NCI-H1417 treated with DMSO at 0.1 percent for 48 hours (cell line): ENCODE measurements around the gene KCNC3.

ENCODE experiments used
- DNase-seq: peaks from one replicate; lab custom pipeline; 2025; lab: John Stamatoyannopoulos, UW

Gene KCNC3

DNA sequence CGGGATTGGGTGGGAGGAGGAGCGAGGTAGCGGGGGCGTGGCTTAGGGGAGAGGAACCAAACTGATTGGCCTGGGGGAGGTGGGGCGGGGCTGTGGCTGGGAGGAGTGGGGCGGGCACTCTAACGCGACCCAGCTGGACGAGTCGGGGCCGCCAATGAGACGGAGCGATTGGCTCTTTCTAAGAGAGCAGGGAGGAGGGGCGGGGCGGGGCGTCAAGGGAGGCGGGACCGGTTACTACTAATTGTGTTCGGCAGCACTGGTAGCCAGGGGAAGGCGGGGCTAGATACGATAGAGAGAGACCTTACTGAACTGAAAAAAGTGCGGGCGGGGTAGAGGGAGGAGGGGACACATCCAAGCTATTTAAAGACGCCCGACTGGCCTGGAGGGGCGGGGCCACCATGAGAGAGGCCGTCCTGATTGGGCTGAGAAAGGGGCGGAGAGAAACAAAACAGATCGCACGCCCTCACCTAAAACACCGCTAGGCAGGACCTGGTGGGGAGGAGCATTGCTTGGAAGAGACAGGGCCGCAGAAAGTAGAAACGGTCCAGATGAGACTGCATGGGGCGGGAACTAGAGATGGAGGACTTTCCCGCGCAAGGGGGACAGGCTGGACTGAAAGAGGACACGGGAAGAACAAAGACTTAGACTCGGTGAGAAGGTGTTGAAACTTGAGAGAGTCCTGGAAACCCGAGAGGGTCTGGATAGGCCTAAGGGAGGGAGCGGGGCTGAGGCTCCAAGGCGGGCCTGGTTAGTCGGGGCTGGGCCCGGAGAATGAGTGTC is at the start of gene KCNC3:
TSS of gene KCNC3 (minus strand) at position 232 of the 780 bp plus-strand sequence. CDS start 295 bp downstream, outside the sequence.
- peak; percentile 98 for DNase-seq

DNA sequence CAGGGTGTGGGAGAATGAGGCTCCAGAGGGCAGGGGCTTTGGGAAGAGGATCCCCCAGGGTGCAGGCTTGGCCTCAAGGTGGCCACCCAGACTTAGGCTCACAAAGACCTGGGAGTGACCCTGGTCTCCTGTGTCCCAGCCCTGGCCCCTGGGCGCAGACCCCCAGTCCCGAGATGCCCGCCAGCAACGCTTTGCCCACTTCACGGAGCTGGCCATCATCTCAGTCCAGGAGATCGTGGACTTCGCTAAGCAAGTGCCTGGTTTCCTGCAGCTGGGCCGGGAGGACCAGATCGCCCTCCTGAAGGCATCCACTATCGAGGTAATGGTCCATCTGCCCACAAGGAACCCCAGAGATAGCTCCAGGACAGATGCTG is 49.7 kb upstream of the KCNC3 start:
- no peak for DNase-seq

DNA sequence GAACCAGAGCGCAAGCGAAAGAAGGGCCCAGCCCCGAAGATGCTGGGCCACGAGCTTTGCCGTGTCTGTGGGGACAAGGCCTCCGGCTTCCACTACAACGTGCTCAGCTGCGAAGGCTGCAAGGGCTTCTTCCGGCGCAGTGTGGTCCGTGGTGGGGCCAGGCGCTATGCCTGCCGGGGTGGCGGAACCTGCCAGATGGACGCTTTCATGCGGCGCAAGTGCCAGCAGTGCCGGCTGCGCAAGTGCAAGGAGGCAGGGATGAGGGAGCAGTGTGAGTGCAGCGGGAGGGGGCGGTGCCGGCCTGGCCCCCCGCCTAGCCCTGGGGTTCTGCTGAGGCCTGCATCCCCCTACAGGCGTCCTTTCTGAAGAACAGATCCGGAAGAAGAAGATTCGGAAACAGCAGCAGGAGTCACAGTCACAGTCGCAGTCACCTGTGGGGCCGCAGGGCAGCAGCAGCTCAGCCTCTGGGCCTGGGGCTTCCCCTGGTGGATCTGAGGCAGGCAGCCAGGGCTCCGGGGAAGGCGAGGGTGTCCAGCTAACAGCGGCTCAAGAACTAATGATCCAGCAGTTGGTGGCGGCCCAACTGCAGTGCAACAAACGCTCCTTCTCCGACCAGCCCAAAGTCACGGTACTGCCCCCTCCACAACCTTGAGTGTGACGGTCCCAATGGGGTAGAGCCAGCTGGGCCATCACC is 49.1 kb upstream of the KCNC3 start:
- no peak for DNase-seq

- no peak for DNase-seq
Observed at GRCh38 chr19:50377517-50377916, 48.3 kb upstream of the KCNC3 start.

DNA sequence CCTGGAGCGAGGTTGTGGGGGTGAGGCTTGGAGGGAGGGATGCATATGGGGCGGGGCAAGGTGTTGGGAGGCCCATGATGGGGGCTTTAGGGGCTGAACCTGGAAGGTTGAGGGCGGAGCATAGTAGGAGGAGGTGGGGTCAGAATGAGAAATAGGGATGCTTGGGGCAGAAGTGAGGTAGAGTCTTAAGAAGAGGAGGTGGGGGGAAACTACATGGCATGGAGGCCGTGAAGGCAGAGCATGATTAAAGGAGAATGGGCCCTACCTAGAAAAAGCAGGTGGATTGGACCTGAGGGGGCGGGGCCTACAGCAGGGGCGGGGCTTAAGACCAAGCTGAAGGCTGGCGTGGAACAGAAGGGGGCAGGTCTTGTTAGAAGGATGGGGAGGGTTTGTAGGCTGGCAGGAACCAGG is 47.9 kb upstream of the KCNC3 start:
- DNase-seq: no peak

DNA sequence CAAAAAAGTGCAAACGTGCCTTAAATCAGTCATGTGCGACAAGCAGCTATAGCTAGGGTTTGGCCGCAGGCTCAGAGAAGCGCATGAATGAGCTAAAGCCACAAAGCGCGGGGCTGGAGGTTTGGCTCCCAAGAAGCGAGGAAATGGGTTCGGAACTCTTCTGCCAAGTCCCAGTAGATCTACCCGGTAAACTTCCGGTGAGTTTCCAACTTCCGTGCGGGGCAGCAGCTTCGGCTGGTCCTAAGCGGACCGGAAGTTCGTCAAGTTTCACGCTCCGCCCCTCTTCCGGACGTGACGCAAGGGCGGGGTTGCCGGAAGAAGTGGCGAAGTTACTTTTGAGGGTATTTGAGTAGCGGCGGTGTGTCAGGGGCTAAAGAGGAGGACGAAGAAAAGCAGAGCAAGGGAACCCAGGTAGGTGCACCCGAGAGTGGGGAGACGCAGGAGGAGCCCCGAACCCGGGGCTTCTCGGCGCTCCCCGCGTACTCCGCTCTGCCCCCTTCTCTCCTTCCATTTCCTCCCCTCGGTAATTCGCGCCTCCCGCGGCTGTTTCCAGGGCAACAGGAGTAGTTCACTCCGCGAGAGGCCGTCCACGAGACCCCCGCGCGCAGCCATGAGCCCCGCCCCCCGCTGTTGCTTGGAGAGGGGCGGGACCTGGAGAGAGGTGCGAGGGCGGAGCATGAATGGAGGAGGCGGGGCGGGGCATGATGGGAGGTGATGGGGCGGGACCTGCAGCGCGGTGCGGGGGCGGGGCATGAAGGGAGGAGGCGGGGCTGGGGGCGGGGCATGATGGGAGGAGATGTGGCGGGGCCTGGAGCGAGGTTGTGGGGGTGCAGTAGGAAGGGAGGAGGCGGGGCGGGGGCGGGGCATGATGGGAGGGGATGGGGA is 47.2 kb upstream of the KCNC3 start, which contains the start of gene NR1H2:
TSS of gene NR1H2 (plus strand) at position 292 of the 885 bp plus-strand sequence. CDS start 1,149 bp downstream, outside the sequence.
- peak; percentile 66 for DNase-seq

GRCh38 chr19:50371914-50372475 is 42.8 kb upstream of the KCNC3 start:
- no peak for DNase-seq

DNA sequence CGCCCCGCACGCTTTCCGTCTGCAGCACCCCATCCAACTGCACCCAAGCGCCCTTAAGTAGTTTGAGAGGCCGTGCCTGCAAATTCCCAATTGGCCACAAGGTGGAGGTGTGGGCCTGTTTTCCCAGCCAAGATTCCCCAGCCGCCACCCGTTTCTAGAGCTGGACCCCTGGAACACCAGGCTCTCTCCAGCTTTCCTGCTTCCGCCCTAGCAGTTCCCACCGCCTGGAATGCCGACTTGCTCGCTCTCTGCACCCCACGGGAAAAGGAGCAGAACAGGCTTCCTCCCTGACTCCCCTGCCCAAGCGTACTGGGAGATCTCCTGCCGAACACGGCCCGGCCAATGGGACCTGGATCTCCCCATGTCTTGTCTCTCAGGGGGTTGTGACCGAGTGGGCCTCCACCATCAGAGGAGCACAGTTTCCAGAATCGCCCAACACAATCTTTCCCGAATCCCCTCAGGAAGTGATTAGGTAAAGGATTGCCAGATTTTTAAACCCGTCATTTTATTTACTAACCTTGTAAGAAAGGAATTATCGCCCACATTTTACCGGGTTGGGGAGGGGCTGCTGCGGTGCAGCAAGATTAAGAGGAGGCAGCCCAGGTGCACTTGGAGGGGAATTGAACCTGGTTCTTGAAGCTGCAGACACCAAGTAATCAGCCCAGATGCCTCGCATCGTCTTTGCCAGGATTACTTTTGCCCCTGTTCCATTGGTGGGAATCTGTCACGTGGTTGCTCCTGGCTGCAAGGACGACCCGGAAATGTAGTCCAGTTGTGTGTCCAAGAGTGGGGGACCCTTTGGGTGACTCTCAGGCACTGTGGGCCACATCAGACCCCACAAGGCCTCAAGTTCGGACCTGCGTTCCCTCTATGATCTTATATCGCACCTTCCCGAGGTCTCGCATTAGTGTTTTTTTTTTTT is 39.7 kb upstream of the KCNC3 start:
- DNase-seq: no peak

DNA sequence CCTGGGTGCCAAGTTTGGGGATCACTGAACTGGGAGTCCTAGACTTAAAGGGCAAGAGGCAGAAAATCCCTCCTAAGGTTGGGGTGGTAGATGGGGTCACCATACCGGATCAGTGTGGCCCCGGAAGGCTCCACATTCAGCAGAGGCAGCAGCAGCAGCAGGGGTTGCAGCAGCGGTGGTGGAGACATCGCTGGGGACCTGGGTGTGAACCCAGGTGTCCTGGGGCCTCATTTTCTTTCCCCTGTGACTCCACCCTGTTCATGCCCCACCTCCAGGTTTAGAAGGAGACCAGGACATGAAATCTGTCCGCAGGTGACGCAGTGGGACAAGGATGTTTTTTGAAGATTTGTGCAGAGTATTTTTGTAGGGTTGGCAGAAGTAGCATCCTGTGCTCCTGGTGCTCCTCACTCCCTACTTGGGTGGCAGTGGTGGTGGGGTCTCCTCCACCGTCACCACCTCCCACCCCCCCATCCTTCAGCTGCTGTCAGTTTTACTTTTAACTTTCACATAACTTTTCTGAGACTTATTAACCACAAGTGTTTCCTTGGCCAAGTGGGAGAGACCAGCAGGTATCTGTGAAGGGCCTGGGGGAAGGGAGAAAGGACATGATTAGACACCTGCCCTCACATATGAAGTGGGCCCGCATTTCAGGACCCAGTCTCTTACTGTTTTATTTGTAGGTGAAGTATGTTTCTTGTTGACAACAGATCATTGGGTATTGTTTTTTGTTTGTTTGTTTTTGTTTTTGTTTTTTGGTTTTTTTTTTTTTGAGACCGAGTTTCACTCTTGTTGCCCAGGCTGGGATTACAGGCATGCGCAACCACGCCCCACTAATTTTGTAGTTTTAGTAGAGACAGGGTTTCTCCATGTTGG is 36.5 kb upstream of the KCNC3 start, which contains the start of gene NAPSA:
TSS of gene NAPSA (minus strand) at position 206 of the 873 bp plus-strand sequence. CDS start at position 188, 18 bp downstream.
- DNase-seq: no peak

GRCh38 chr19:50362656-50363424 is 33.7 kb upstream of the KCNC3 start:
- no peak for DNase-seq

- DNase-seq: no peak
Observed at GRCh38 chr19:50362030-50362412, 32.8 kb upstream of the KCNC3 start.

- no peak for DNase-seq
Observed at GRCh38 chr19:50361290-50362029, 32.3 kb upstream of the KCNC3 start.

GRCh38 chr19:50359328-50359818 is 30.2 kb upstream of the KCNC3 start:
- DNase-seq: no peak

GRCh38 chr19:50358483-50359327 is 29.5 kb upstream of the KCNC3 start:
- peak; percentile 61 for DNase-seq

GRCh38 chr19:50357178-50358100 is 28.3 kb upstream of the KCNC3 start:
- peak; percentile 37 for DNase-seq

GRCh38 chr19:50356691-50357177 is 27.6 kb upstream of the KCNC3 start:
- no peak for DNase-seq
